Neutrophil (primary cell): ENCODE measurements around the gene CDK2AP2.

Experiments used
- H3K27ac ChIP-seq: fragments of 200-600 bp; sonication (generic); 2 replicates; pipeline ENCODE4 v1.5.1; 2016; ENCODE audit warnings: mild to moderate bottlenecking, moderate library complexity
- H3K27me3 ChIP-seq: fragments of 200-600 bp; sonication (generic); 2 replicates; pipeline ENCODE4 v1.6.0; 2016; ENCODE audit warnings: mild to moderate bottlenecking
- H3K36me3 ChIP-seq: fragments of 200-600 bp; sonication (generic); 2 replicates; pipeline ENCODE4 v1.5.1; 2017
- H3K4me1 ChIP-seq, 2 experiments: fragments of 200-600 bp in 1 of 2; sonication (generic) in 1 of 2; 1 replicate in 1 of 2; 2 replicates in 1 of 2; pipeline versions ENCODE4 v1.5.1 to v1.6.1; 2013 to 2016; ENCODE audit warnings: low read depth in 1 of 2, low read length in 1 of 2, mild to moderate bottlenecking in 1 of 2, moderate library complexity in 1 of 2; ENCODE audit not compliant: control insufficient read depth in 1 of 2, insufficient read depth in 1 of 2
- H3K4me3 ChIP-seq, 2 experiments: fragments of 200-600 bp in 1 of 2; sonication (generic) in 1 of 2; 1 replicate in 1 of 2; 2 replicates in 1 of 2; pipeline ENCODE4 v1.5.1; 2013 to 2016; ENCODE audit warnings: low read depth in 1 of 2, low read length in 1 of 2, mild to moderate bottlenecking in 1 of 2, moderate library complexity in 1 of 2
- H3K9me3 ChIP-seq: fragments of 200-600 bp; sonication (generic); 2 replicates; pipeline ENCODE4 v1.5.1; 2016
- CTCF ChIP-seq: fragments of 200-600 bp; sonication (generic); IDR thresholded peaks from 2 replicates; pipeline ENCODE4 v1.5.1; 2016; ENCODE audit warnings: antibody characterized with exemption

Gene CDK2AP2

DNA sequence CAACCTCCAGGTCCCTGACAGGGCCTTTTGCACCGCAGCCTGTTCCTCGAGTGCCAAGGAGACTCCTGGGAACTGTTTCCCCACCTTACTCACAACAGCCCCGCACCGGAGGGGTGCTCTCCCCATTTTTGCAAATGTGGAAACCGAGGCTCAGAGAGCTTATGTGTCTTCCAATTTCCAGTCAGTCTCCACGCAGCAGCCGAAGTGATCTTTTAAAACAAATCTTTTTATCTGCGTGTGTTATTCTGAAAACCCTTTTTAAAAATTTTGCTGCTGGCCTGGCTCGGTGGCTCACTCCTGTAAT is 38.5 kb downstream of the CDK2AP2 start:
- no peaks in the 10 kb centered on the region for H3K36me3 ChIP-seq
- TF ChIP-seq CTCF, result no peak
- H3K9me3 ChIP-seq, result no peaks in the 10 kb centered on the region
- H3K27me3 ChIP-seq, result no peaks in the 10 kb centered on the region
- H3K4me1 ChIP-seq, result peaks cover 19 to 31% of the 10 kb centered on the region in 2 experiments
- peak overlapping the region; percentile 69 to 91 for H3K4me3 ChIP-seq
- H3K27ac ChIP-seq, result peak overlapping the region; percentile 73

DNA sequence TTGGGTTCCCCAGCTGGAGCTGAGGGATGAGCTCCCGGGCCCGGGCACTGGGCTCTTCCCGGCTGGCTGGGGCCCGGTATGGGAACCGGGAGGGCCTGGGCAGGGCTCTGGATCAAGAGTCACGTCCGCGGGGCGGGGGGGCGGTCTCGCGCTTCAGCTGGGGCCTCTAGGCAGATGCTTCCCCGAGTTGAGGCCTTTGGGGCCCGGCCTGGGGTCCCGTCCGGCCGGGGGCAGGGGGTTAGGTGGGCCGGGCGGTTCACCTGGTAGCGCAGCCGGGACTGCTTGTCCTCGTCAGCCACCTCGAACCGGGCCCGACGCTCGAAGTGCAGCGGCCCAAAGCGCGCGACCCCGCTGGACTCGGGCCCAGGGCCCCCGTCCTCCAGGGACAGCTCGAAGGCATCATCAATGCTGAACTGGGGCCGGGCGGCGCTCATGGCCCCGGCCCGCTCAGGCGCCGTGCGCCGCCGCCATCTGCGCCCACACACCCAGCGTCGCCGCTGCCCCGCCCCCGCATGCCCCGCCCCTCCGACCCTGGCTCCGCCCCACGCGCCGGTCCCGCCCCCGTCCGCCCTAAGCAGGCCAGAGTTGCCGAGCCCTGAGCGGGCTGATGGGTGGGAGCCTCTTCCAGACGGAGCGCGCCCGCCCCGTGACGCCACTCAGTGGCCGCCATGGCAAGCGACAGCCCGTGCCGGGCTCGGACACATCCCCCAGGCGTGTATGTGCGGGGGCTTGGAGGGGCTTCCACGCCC is 39.0 kb downstream of the CDK2AP2 start, which contains the start of gene TMEM134:
Gene TMEM134, minus strand, starts transcription at position 493 of the 749 bp plus-strand sequence. Its CDS starts 59 bp downstream, at position 434.
- peaks cover 25 to 37% of the 10 kb centered on the region in 2 experiments for H3K4me1 ChIP-seq
- TF ChIP-seq CTCF, result peak; percentile 68
- peak within 1 kb of the TSS; percentile 69 to 91 for H3K4me3 ChIP-seq
- H3K36me3 ChIP-seq, result no peaks in the 10 kb centered on the region
- H3K27me3 ChIP-seq, result no peaks in the 10 kb centered on the region
- peak within 1 kb of the TSS; percentile 73 for H3K27ac ChIP-seq
- no peaks in the 10 kb centered on the region for H3K9me3 ChIP-seq

DNA sequence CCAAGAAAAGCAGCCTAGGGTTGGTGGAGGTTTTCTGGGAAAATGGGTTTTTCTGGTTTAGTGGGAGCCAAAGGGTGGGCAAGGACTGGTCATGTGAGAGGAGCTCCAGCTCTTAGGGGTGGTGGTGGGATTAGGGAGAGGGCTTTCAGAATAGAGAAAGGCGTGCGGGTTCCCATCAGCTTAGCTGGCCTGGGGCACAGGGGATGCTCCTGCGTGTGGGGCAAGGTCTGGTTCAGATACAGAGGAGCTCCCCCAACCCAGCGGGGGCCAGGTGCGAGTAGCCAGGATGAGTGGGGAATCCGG is 39.6 kb downstream of the CDK2AP2 start:
- no peak for TF ChIP-seq CTCF
- no peaks in the 10 kb centered on the region for H3K27me3 ChIP-seq
- peak overlapping the region; percentile 69 to 91 for H3K4me3 ChIP-seq
- peaks cover 27 to 39% of the 10 kb centered on the region in 2 experiments for H3K4me1 ChIP-seq
- H3K36me3 ChIP-seq, result no peaks in the 10 kb centered on the region
- no peaks in the 10 kb centered on the region for H3K9me3 ChIP-seq
- peak overlapping the region; percentile 73 for H3K27ac ChIP-seq

DNA sequence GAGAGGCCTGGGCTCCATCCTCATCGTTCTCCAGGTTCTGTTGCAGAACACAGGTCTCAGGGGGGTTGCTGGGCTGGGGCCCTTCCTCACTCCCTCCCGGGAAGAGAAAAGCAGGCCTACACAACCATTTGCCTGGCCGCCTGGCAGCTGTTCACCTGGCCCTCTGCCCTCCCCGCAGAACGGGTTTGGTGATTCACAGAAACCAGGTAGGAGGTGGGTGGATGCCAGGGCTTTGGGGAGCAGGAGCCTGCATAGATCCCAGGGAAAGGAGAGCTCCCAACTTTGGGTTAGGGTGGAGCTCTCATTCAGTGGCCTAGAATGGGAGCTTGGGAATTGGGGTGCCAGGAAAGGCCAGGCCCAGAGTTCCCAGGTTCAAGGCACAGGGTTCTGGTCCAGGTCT is 39.9 kb downstream of the CDK2AP2 start:
- Histone ChIP-seq H3K4me3 (peak overlapping the region; percentile 69 to 91), H3K9me3 (no peaks in the 10 kb centered on the region), H3K27me3 (no peaks in the 10 kb centered on the region), H3K4me1 (peaks cover 27 to 39% of the 10 kb centered on the region in 2 experiments), H3K27ac (peak overlapping the region; percentile 73), H3K36me3 (no peaks in the 10 kb centered on the region)
- TF ChIP-seq CTCF, result no peak

- no peaks in the 10 kb centered on the region for H3K9me3 ChIP-seq
- H3K4me1 ChIP-seq, result peaks cover 27 to 39% of the 10 kb centered on the region in 2 experiments
- no peak overlapping the region for H3K4me3 ChIP-seq
- H3K36me3 ChIP-seq, result no peaks in the 10 kb centered on the region
- no peak for TF ChIP-seq CTCF
- H3K27ac ChIP-seq, result peak overlapping the region; percentile 43
- H3K27me3 ChIP-seq, result no peaks in the 10 kb centered on the region
Observed at GRCh38 chr11:67466962-67467771, 40.8 kb downstream of the CDK2AP2 start.
